Activated naive CD4-positive, alpha-beta T cell treated with anti-CD3 and anti-CD28 coated beads, Interleukin-2, amount 10 ng/mL, durations not matched to agents 7 days and 5 days (primary cell): ENCODE measurements around the gene TMEM14A.
A peak's percentile ranks its signal among the peaks of the same experiment; 100 is the strongest.
"Not testable (repeated sequence)": the region's sequence is repeated elsewhere in the genome, so short reads cannot be mapped to it uniquely, and the experiment has no call there.

Experiments
- CTCF ChIA-PET: fragments of 350-600 bp; sonication (Branson Sonifier 250); formaldehyde crosslinking; loops from one replicate; lab custom pipeline; 2021; ENCODE audit warnings: antibody characterized with exemption; lab: Charles Lee
- DNase-seq: peaks from one replicate; pipeline ENCODE4 v3.0.0-alpha.2; 2020
- H3K27ac Mint-ChIP-seq: one replicate; pipeline ENCODE4 v1.8.0; 2021; ENCODE audit warnings: mild to moderate bottlenecking, moderate library complexity, mixed read lengths
- H3K27me3 Mint-ChIP-seq: one replicate; pipeline ENCODE4 v1.8.0; 2021; ENCODE audit warnings: mild to moderate bottlenecking, mixed read lengths
- H3K36me3 Mint-ChIP-seq: one replicate; pipeline ENCODE4 v1.8.0; 2021; ENCODE audit warnings: mixed read lengths
- H3K4me1 Mint-ChIP-seq: one replicate; pipeline ENCODE4 v1.8.0; 2021; ENCODE audit warnings: mixed read lengths
- H3K4me3 Mint-ChIP-seq: one replicate; pipeline ENCODE4 v1.8.0; 2021; ENCODE audit warnings: mild to moderate bottlenecking, moderate library complexity, mixed read lengths
- H3K9me3 Mint-ChIP-seq: one replicate; pipeline ENCODE4 v1.8.0; 2021; ENCODE audit warnings: mixed read lengths

The TMEM14A gene

GRCh38 chr6:52664186-52664990, 6.5 kb upstream of the TMEM14A start:
- H3K4me3 Mint-ChIP-seq: no peak overlapping the region
- CTCF ChIA-PET: interaction anchor here (1.0 to 1.8 kb wide), 8 partner anchors 12 to 381 kb away, joined by 3 to 7 read pairs (median 4); no protein-coding TSS in a partner anchor
- H3K27ac Mint-ChIP-seq: no peak overlapping the region

GRCh38 chr6:52664991-52665686, 5.8 kb upstream of the TMEM14A start:
- no peak for DNase-seq
- H3K4me3 Mint-ChIP-seq: no peak overlapping the region
- CTCF ChIA-PET: interaction anchor here (1.0 to 1.8 kb wide), 8 partner anchors 13 to 382 kb away, joined by 3 to 7 read pairs (median 4); no protein-coding TSS in a partner anchor

More at GRCh38 chr6:52664186-52664990, 6.5 kb upstream of the TMEM14A start:
- Mint-ChIP-seq H3K9me3 (no peaks in the 10 kb centered on the region), H3K4me1 (peaks cover 5% of the 10 kb centered on the region), H3K27me3 (no peaks in the 10 kb centered on the region), H3K36me3 (peaks cover 3% of the 10 kb centered on the region)
- DNase-seq: peak; percentile 85

GRCh38 chr6:52666071-52666470, 4.8 kb upstream of the TMEM14A start:
- peaks cover 3% of the 10 kb centered on the region for H3K36me3 Mint-ChIP-seq
- H3K27ac Mint-ChIP-seq: no peak overlapping the region
- no peaks in the 10 kb centered on the region for H3K27me3 Mint-ChIP-seq
- no peak for DNase-seq
- no peaks in the 10 kb centered on the region for H3K9me3 Mint-ChIP-seq
- peaks cover 16% of the 10 kb centered on the region for H3K4me1 Mint-ChIP-seq
- peak overlapping the region; percentile 4 for H3K4me3 Mint-ChIP-seq
- CTCF ChIA-PET: interaction anchor here (1.8 kb wide), 3 partner anchors 14 to 383 kb away, joined by 4 to 7 read pairs (median 6); no protein-coding TSS in a partner anchor

More at GRCh38 chr6:52664991-52665686, 5.8 kb upstream of the TMEM14A start:
- Mint-ChIP-seq H3K27ac (no peak overlapping the region), H3K4me1 (peaks cover 10% of the 10 kb centered on the region), H3K36me3 (peaks cover 3% of the 10 kb centered on the region), H3K27me3 (no peaks in the 10 kb centered on the region), H3K9me3 (no peaks in the 10 kb centered on the region)

GRCh38 chr6:52666523-52666922, 4.4 kb upstream of the TMEM14A start:
- H3K27ac Mint-ChIP-seq: no peak overlapping the region
- H3K36me3 Mint-ChIP-seq: peaks cover 3% of the 10 kb centered on the region
- no peaks in the 10 kb centered on the region for H3K9me3 Mint-ChIP-seq
- peaks cover 21% of the 10 kb centered on the region for H3K4me1 Mint-ChIP-seq
- H3K4me3 Mint-ChIP-seq: no peak overlapping the region
- DNase-seq: no peak
- CTCF ChIA-PET: interaction anchor here (1.8 kb wide), 1 partner anchor 383 kb away, joined by 4 read pairs; no protein-coding TSS in a partner anchor
- no peaks in the 10 kb centered on the region for H3K27me3 Mint-ChIP-seq

GRCh38 chr6:52667572-52667971, 3.3 kb upstream of the TMEM14A start:
- Mint-ChIP-seq H3K4me3 (no peak overlapping the region), H3K36me3 (peaks cover 3% of the 10 kb centered on the region), H3K4me1 (peaks cover 31% of the 10 kb centered on the region), H3K27ac (no peak overlapping the region), H3K27me3 (peaks cover 3% of the 10 kb centered on the region), H3K9me3 (no peaks in the 10 kb centered on the region)
- DNase-seq: no peak
- CTCF ChIA-PET: no interaction called here

GRCh38 chr6:52671676-52672075, 763 bp downstream of the TMEM14A start:
- Mint-ChIP-seq H3K4me3 (peak overlapping the region; percentile 90), H3K4me1 (peaks cover 35% of the 10 kb centered on the region), H3K27me3 (peaks cover 3% of the 10 kb centered on the region), H3K27ac (peak overlapping the region; percentile 24), H3K9me3 (no peaks in the 10 kb centered on the region), H3K36me3 (peaks cover 10% of the 10 kb centered on the region)
- CTCF ChIA-PET: interaction anchor here (0.6 to 1.1 kb wide), 2 partner anchors 9 to 1829 kb away, joined by 3 to 6 read pairs; no protein-coding TSS in a partner anchor
- no peak for DNase-seq

GRCh38 chr6:52672412-52673025, 1.6 kb downstream of the TMEM14A start:
- Mint-ChIP-seq H3K4me3 (peak overlapping the region; percentile 21), H3K36me3 (peaks cover 14% of the 10 kb centered on the region), H3K27me3 (peaks cover 3% of the 10 kb centered on the region), H3K9me3 (no peaks in the 10 kb centered on the region), H3K4me1 (peaks cover 32% of the 10 kb centered on the region), H3K27ac (no peak overlapping the region)
- no peak for DNase-seq
- CTCF ChIA-PET: interaction anchor here (1.1 to 1.2 kb wide), 2 partner anchors 10 kb away, joined by 4 to 6 read pairs; no protein-coding TSS in a partner anchor

- CTCF ChIA-PET: interaction anchor here (0.9 to 1.1 kb wide), 3 partner anchors 11 to 33 kb away, joined by 3 to 4 read pairs (median 3); no protein-coding TSS in a partner anchor
- Mint-ChIP-seq H3K27ac (no peak overlapping the region), H3K9me3 (no peaks in the 10 kb centered on the region), H3K4me3 (no peak overlapping the region), H3K27me3 (peaks cover 3% of the 10 kb centered on the region), H3K4me1 (peaks cover 30% of the 10 kb centered on the region), H3K36me3 (peaks cover 20% of the 10 kb centered on the region)
- DNase-seq: no peak
Measured at GRCh38 chr6:52674666-52675065, 3.8 kb downstream of the TMEM14A start.

- H3K27me3 Mint-ChIP-seq: peaks cover 3% of the 10 kb centered on the region
- CTCF ChIA-PET: no interaction called here
- peaks cover 20% of the 10 kb centered on the region for H3K36me3 Mint-ChIP-seq
- peaks cover 25% of the 10 kb centered on the region for H3K4me1 Mint-ChIP-seq
- H3K27ac Mint-ChIP-seq: no peak overlapping the region
- no peak overlapping the region for H3K4me3 Mint-ChIP-seq
- H3K9me3 Mint-ChIP-seq: no peaks in the 10 kb centered on the region
- no peak for DNase-seq
Measured at GRCh38 chr6:52675372-52675771, 4.5 kb downstream of the TMEM14A start.

GRCh38 chr6:52676631-52677030, 5.7 kb downstream of the TMEM14A start:
- H3K4me3 Mint-ChIP-seq, H3K9me3 Mint-ChIP-seq, DNase-seq, H3K27me3 Mint-ChIP-seq, CTCF ChIA-PET, H3K27ac Mint-ChIP-seq: not testable (repeated sequence)
- H3K36me3 Mint-ChIP-seq: peaks cover 22% of the 10 kb centered on the region
- H3K4me1 Mint-ChIP-seq: peaks cover 13% of the 10 kb centered on the region

- H3K36me3 Mint-ChIP-seq: peaks cover 34% of the 10 kb centered on the region
- CTCF ChIA-PET: no interaction called here
- H3K27me3 Mint-ChIP-seq: no peaks in the 10 kb centered on the region
- no peaks in the 10 kb centered on the region for H3K4me1 Mint-ChIP-seq
- no peaks in the 10 kb centered on the region for H3K9me3 Mint-ChIP-seq
- H3K4me3 Mint-ChIP-seq: no peak overlapping the region
- no peak overlapping the region for H3K27ac Mint-ChIP-seq
- no peak for DNase-seq
Measured at GRCh38 chr6:52681416-52681815, 10.5 kb downstream of the TMEM14A start.

GRCh38 chr6:52686878-52687699, 16.2 kb downstream of the TMEM14A start:
- peaks cover 16% of the 10 kb centered on the region for H3K36me3 Mint-ChIP-seq
- CTCF ChIA-PET: interaction anchor here (1.4 kb wide), 1 partner anchor 35 kb away, joined by 4 read pairs; no protein-coding TSS in a partner anchor

GRCh38 chr6:52689857-52690256, 18.9 kb downstream of the TMEM14A start:
- Mint-ChIP-seq H3K4me1 (no peaks in the 10 kb centered on the region), H3K36me3 (peaks cover 6% of the 10 kb centered on the region), H3K27me3 (peaks cover 4% of the 10 kb centered on the region), H3K9me3 (no peaks in the 10 kb centered on the region), H3K27ac (no peak overlapping the region), H3K4me3 (no peak overlapping the region)
- CTCF ChIA-PET: no interaction called here
- DNase-seq: no peak

More at GRCh38 chr6:52686878-52687699, 16.2 kb downstream of the TMEM14A start:
- no peaks in the 10 kb centered on the region for H3K9me3 Mint-ChIP-seq
- no peaks in the 10 kb centered on the region for H3K27me3 Mint-ChIP-seq
- no peaks in the 10 kb centered on the region for H3K4me1 Mint-ChIP-seq
- no peak for DNase-seq
- no peak overlapping the region for H3K27ac Mint-ChIP-seq
- H3K4me3 Mint-ChIP-seq: no peak overlapping the region
